Neutrophil (primary cell): Measurements from ENCODE around the gene KCNJ9.

ENCODE experiments used
- H3K27ac ChIP-seq: fragments of 200-600 bp; sonication (generic); 2 replicates; pipeline ENCODE4 v1.5.1; 2016; ENCODE audit warnings: mild to moderate bottlenecking, moderate library complexity
- H3K27me3 ChIP-seq: fragments of 200-600 bp; sonication (generic); 2 replicates; pipeline ENCODE4 v1.6.0; 2016; ENCODE audit warnings: mild to moderate bottlenecking
- H3K36me3 ChIP-seq: fragments of 200-600 bp; sonication (generic); 2 replicates; pipeline ENCODE4 v1.5.1; 2017
- H3K4me1 ChIP-seq, 2 experiments: fragments of 200-600 bp in 1 of 2; sonication (generic) in 1 of 2; 1 replicate in 1 of 2; 2 replicates in 1 of 2; pipeline versions ENCODE4 v1.5.1 to v1.6.1; 2013 to 2016; ENCODE audit warnings: low read depth in 1 of 2, low read length in 1 of 2, mild to moderate bottlenecking in 1 of 2, moderate library complexity in 1 of 2; ENCODE audit not compliant: control insufficient read depth in 1 of 2, insufficient read depth in 1 of 2
- H3K4me3 ChIP-seq, 2 experiments: fragments of 200-600 bp in 1 of 2; sonication (generic) in 1 of 2; 1 replicate in 1 of 2; 2 replicates in 1 of 2; pipeline ENCODE4 v1.5.1; 2013 to 2016; ENCODE audit warnings: low read depth in 1 of 2, low read length in 1 of 2, mild to moderate bottlenecking in 1 of 2, moderate library complexity in 1 of 2
- H3K9me3 ChIP-seq: fragments of 200-600 bp; sonication (generic); 2 replicates; pipeline ENCODE4 v1.5.1; 2016
- TF ChIP-seq, protein P1 (sequence below): fragments of 200-600 bp; sonication (generic); IDR thresholded peaks from 2 replicates; pipeline ENCODE4 v1.5.1; 2016; ENCODE audit warnings: antibody characterized with exemption

The KCNJ9 gene

DNA sequence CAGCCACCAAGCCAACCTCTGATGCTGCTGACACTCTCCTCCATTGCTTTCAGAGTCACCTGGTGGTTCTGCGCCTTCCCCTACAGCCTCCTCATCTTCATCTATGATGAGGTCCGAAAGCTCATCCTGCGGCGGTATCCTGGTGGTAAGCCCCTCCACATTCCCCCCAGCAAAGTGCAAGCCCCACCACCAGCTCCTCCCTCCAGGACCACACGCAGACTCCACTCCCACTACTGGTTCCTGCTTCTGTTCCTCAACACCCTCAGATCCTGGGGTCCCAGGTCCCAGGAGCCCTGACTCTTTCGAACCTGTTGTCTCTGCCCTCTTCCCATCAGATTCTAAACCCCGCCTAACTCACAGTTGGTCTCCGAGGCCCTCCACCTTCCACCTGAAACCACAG lies 58.5 kb downstream of the KCNJ9 start:
- Histone ChIP-seq H3K4me1 (no peaks in the 10 kb centered on the region), H3K27me3 (no peaks in the 10 kb centered on the region), H3K36me3 (no peaks in the 10 kb centered on the region), H3K4me3 (no peak overlapping the region), H3K27ac (no peak overlapping the region), H3K9me3 (no peaks in the 10 kb centered on the region)
- TF ChIP-seq, protein P1, sequence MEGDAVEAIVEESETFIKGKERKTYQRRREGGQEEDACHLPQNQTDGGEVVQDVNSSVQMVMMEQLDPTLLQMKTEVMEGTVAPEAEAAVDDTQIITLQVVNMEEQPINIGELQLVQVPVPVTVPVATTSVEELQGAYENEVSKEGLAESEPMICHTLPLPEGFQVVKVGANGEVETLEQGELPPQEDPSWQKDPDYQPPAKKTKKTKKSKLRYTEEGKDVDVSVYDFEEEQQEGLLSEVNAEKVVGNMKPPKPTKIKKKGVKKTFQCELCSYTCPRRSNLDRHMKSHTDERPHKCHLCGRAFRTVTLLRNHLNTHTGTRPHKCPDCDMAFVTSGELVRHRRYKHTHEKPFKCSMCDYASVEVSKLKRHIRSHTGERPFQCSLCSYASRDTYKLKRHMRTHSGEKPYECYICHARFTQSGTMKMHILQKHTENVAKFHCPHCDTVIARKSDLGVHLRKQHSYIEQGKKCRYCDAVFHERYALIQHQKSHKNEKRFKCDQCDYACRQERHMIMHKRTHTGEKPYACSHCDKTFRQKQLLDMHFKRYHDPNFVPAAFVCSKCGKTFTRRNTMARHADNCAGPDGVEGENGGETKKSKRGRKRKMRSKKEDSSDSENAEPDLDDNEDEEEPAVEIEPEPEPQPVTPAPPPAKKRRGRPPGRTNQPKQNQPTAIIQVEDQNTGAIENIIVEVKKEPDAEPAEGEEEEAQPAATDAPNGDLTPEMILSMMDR = no peak
